Measurements from ENCODE around the gene DSCAM. TPM values are rescaled to one million over a fixed set of nuclear protein-coding genes. Genes with fewer than 3 reads are reported as not detected.

Gene DSCAM
- total RNA-seq, 1 donor from 2014 or later, result 4.4 TPM

GRCh38 chr21:40381111-40381510 lies 465.8 kb downstream of the DSCAM start:
- no peak for TF ChIP-seq CTCF (IDR thresholded peaks at IDR 0.05; ENCODE audit: partially characterized antibody, unreplicated experiment)
- Mint-ChIP-seq H3K27me3 (ENCODE audit: unreplicated experiment) (no peaks in the 10 kb centered on the region), H3K4me3 (ENCODE audit: unreplicated experiment) (no peak overlapping the region), H3K9me3 (ENCODE audit: unreplicated experiment) (peaks cover 2% of the 10 kb centered on the region), H3K4me1 (ENCODE audit: low read depth, unreplicated experiment) (peaks cover 4% of the 10 kb centered on the region), H3K36me3 (ENCODE audit: unreplicated experiment) (peaks cover 4% of the 10 kb centered on the region), H3K27ac (ENCODE audit: unreplicated experiment) (no peak overlapping the region)
- DNase-seq, result no peak

- peaks cover 4% of the 10 kb centered on the region for H3K36me3 Mint-ChIP-seq (ENCODE audit: unreplicated experiment)
- no peak overlapping the region for H3K27ac Mint-ChIP-seq (ENCODE audit: unreplicated experiment)
- no peak overlapping the region for H3K4me3 Mint-ChIP-seq (ENCODE audit: unreplicated experiment)
- H3K9me3 Mint-ChIP-seq (ENCODE audit: unreplicated experiment), result peaks cover 2% of the 10 kb centered on the region
- no peaks in the 10 kb centered on the region for H3K4me1 Mint-ChIP-seq (ENCODE audit: low read depth, unreplicated experiment)
- no peak for DNase-seq
- no peak for TF ChIP-seq CTCF (IDR thresholded peaks at IDR 0.05; ENCODE audit: partially characterized antibody, unreplicated experiment)
- H3K27me3 Mint-ChIP-seq (ENCODE audit: unreplicated experiment), result no peaks in the 10 kb centered on the region
Measured at GRCh38 chr21:40379881-40380810, 466.8 kb downstream of the DSCAM start.

GRCh38 chr21:40377135-40377534 lies 469.8 kb downstream of the DSCAM start:
- Mint-ChIP-seq H3K36me3 (ENCODE audit: unreplicated experiment) (peaks cover 4% of the 10 kb centered on the region), H3K9me3 (ENCODE audit: unreplicated experiment) (peaks cover 2% of the 10 kb centered on the region)

GRCh38 chr21:40373761-40374160 lies 473.2 kb downstream of the DSCAM start:
- Mint-ChIP-seq H3K36me3 (ENCODE audit: unreplicated experiment) (no peaks in the 10 kb centered on the region), H3K27me3 (ENCODE audit: unreplicated experiment) (no peaks in the 10 kb centered on the region), H3K9me3 (ENCODE audit: unreplicated experiment) (no peaks in the 10 kb centered on the region), H3K4me1 (ENCODE audit: low read depth, unreplicated experiment) (no peaks in the 10 kb centered on the region), H3K27ac (ENCODE audit: unreplicated experiment) (no peak overlapping the region), H3K4me3 (ENCODE audit: unreplicated experiment) (no peak overlapping the region)
- no peak for TF ChIP-seq CTCF (IDR thresholded peaks at IDR 0.05; ENCODE audit: partially characterized antibody, unreplicated experiment)
- DNase-seq, result no peak

More at GRCh38 chr21:40377135-40377534, 469.8 kb downstream of the DSCAM start:
- H3K27ac Mint-ChIP-seq (ENCODE audit: unreplicated experiment), result no peak overlapping the region
- no peak for TF ChIP-seq CTCF (IDR thresholded peaks at IDR 0.05; ENCODE audit: partially characterized antibody, unreplicated experiment)
- no peaks in the 10 kb centered on the region for H3K4me1 Mint-ChIP-seq (ENCODE audit: low read depth, unreplicated experiment)
- DNase-seq, result no peak
- no peak overlapping the region for H3K4me3 Mint-ChIP-seq (ENCODE audit: unreplicated experiment)
- no peaks in the 10 kb centered on the region for H3K27me3 Mint-ChIP-seq (ENCODE audit: unreplicated experiment)

GRCh38 chr21:40372506-40372905 lies 474.5 kb downstream of the DSCAM start:
- no peaks in the 10 kb centered on the region for H3K4me1 Mint-ChIP-seq (ENCODE audit: low read depth, unreplicated experiment)
- no peak for TF ChIP-seq CTCF (IDR thresholded peaks at IDR 0.05; ENCODE audit: partially characterized antibody, unreplicated experiment)
- DNase-seq, result no peak

More at GRCh38 chr21:40372506-40372905, 474.5 kb downstream of the DSCAM start:
- Mint-ChIP-seq H3K9me3 (ENCODE audit: unreplicated experiment) (no peaks in the 10 kb centered on the region), H3K4me3 (ENCODE audit: unreplicated experiment) (no peak overlapping the region), H3K27me3 (ENCODE audit: unreplicated experiment) (no peaks in the 10 kb centered on the region), H3K27ac (ENCODE audit: unreplicated experiment) (no peak overlapping the region), H3K36me3 (ENCODE audit: unreplicated experiment) (no peaks in the 10 kb centered on the region)
